ENCODE measurements around the gene CENPE. TPM values are rescaled to one million over a fixed set of nuclear protein-coding genes. Genes with fewer than 3 reads are reported as not detected.

The CENPE gene
- total RNA-seq, 4 donors from 2014 or later, result 0.26 to 15.2 (median 0.64) TPM; not detected in 1

GRCh38 chr4:103137446-103137827 is 60.7 kb downstream of the CENPE start:
- intact Hi-C loops (cut with DNase I; ENCODE audit: low total_unique reads), result no loop called here
- no peak overlapping the region for H3K4me3 ChIP-seq
- TF ChIP-seq, protein P1, sequence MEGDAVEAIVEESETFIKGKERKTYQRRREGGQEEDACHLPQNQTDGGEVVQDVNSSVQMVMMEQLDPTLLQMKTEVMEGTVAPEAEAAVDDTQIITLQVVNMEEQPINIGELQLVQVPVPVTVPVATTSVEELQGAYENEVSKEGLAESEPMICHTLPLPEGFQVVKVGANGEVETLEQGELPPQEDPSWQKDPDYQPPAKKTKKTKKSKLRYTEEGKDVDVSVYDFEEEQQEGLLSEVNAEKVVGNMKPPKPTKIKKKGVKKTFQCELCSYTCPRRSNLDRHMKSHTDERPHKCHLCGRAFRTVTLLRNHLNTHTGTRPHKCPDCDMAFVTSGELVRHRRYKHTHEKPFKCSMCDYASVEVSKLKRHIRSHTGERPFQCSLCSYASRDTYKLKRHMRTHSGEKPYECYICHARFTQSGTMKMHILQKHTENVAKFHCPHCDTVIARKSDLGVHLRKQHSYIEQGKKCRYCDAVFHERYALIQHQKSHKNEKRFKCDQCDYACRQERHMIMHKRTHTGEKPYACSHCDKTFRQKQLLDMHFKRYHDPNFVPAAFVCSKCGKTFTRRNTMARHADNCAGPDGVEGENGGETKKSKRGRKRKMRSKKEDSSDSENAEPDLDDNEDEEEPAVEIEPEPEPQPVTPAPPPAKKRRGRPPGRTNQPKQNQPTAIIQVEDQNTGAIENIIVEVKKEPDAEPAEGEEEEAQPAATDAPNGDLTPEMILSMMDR (IDR thresholded peaks at IDR 0.05), result no peak
- no peak for TF ChIP-seq POLR2A (IDR thresholded peaks at IDR 0.05)

DNA sequence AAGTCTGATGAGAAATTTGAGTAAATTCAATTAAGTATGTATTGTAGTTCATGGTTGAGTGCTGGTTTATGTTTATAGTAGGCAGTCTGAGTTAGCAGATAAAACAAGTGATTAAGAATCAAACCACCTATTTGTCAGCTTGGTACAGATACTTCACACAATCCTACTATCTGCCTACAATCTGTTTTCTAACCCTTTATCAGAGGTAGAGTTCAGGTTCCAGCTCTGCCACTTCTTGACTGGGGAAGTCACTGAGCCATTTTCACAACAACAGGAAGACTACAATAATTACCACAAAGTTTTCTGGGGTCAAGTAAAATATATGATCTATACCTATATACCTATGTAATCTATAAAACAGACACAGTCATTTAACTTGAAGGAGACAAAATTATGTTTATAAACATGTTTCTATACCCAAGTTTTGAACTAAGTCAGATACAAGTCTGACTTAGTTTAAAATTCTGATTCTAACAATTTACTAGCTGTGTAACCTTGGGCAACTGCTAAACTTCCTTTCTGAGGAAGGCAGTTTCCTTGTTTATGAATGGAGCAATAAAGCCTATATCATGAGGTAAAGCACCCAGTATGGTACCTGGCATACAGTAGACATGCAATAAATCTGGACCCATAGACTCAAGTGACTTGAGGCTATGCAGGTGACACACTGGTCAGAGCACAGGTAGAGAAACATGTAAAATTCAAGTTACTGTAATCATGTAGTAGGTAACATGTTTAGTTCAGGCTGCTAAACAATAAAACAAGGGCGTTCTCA is 61.3 kb downstream of the CENPE start:
- intact Hi-C loops (cut with DNase I; ENCODE audit: low total_unique reads), result no loop called here
- Histone ChIP-seq H3K27me3 (no peaks in the 10 kb centered on the region), H3K36me3 (no peaks in the 10 kb centered on the region), H3K27ac (no peak overlapping the region), H3K4me1 (no peaks in the 10 kb centered on the region), H3K4me3 (no peak overlapping the region), H3K9me3 (no peaks in the 10 kb centered on the region)
- TF ChIP-seq POLR2A (IDR thresholded peaks at IDR 0.05), result no peak
- TF ChIP-seq, protein P1 (IDR thresholded peaks at IDR 0.05), result no peak
- no peak for DNase-seq

More at GRCh38 chr4:103137446-103137827, 60.7 kb downstream of the CENPE start:
- DNase-seq, result no peak
- Histone ChIP-seq H3K27me3 (no peaks in the 10 kb centered on the region), H3K4me1 (no peaks in the 10 kb centered on the region), H3K36me3 (no peaks in the 10 kb centered on the region), H3K9me3 (no peaks in the 10 kb centered on the region), H3K27ac (no peak overlapping the region)

- H3K4me1 ChIP-seq, result no peaks in the 10 kb centered on the region
- no peak for TF ChIP-seq POLR2A (IDR thresholded peaks at IDR 0.05)
- TF ChIP-seq, protein P1 (IDR thresholded peaks at IDR 0.05), result no peak
- no peak overlapping the region for H3K4me3 ChIP-seq
- DNase-seq, result no peak
- intact Hi-C loops (cut with DNase I; ENCODE audit: low total_unique reads), result no loop called here
- H3K36me3 ChIP-seq, result peaks cover 0 to 2% of the 10 kb centered on the region in 2 donors
- no peaks in the 10 kb centered on the region for H3K9me3 ChIP-seq
- no peaks in the 10 kb centered on the region for H3K27me3 ChIP-seq
- no peak overlapping the region for H3K27ac ChIP-seq
Observed at GRCh38 chr4:103129174-103129573, 69.0 kb downstream of the CENPE start.

DNA sequence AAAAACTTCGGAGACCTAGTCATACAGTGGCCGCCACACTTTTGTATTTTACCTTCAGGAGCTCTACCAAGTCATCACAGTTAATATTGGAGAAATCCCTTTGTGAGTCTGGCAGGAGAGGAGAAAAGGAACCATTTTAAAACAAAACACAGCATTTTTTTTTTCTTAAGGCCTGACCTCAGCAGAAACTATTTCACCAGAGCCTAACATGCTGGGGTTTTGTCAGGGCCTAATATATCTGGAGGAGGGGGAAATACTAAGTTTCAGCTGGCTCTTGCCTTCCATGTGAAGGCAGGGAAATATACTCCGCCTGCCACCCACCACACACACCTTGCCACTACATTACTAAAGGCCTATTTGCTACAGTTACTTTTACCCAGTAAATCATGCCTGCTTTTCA is 72.0 kb downstream of the CENPE start:
- Histone ChIP-seq H3K9me3 (no peaks in the 10 kb centered on the region), H3K36me3 (peaks cover 0 to 2% of the 10 kb centered on the region in 2 donors), H3K4me3 (no peak overlapping the region), H3K4me1 (no peaks in the 10 kb centered on the region), H3K27me3 (no peaks in the 10 kb centered on the region), H3K27ac (no peak overlapping the region)
- intact Hi-C loops (cut with DNase I; ENCODE audit: low total_unique reads), result no loop called here
- TF ChIP-seq POLR2A (IDR thresholded peaks at IDR 0.05), result no peak
- TF ChIP-seq, protein P1 (IDR thresholded peaks at IDR 0.05), result no peak
- no peak for DNase-seq

DNA sequence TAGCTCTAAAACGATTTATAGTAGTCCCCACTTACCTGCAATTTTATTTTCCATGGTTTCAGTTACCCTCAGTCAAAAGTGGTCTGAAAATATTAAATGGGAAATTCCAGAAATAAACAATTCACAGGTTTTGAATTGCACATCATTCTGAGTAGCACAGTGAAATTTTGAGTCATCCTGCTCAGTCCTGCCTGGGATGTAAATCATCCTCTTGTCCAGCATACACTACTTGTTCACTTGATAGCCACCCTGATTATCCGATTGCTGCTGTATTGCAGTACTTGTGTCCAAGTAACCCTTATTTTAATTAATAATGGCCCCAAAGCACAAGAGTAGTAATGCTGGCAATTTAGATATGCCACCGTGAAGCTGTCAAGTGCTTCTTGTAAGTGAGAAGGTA is 75.0 kb downstream of the CENPE start:
- TF ChIP-seq, protein P1 (IDR thresholded peaks at IDR 0.05), result no peak
- TF ChIP-seq POLR2A (IDR thresholded peaks at IDR 0.05), result no peak
- intact Hi-C loops (cut with DNase I; ENCODE audit: low total_unique reads), result no loop called here
- H3K4me3 ChIP-seq, result no peak overlapping the region
- H3K4me1 ChIP-seq, result no peaks in the 10 kb centered on the region
- no peak overlapping the region for H3K27ac ChIP-seq
- H3K36me3 ChIP-seq, result peaks cover 0 to 2% of the 10 kb centered on the region in 2 donors
- H3K27me3 ChIP-seq, result no peaks in the 10 kb centered on the region
- no peaks in the 10 kb centered on the region for H3K9me3 ChIP-seq
- no peak for DNase-seq

All from uterus (tissue), 4 donors.